ENCODE results near the gene CBLB. TPM values are rescaled to one million over a fixed set of nuclear protein-coding genes. Genes with fewer than 3 reads are reported as not detected.

The CBLB gene
- total RNA-seq, 1 experiment from 2014 or later = 8.6 TPM

DNA sequence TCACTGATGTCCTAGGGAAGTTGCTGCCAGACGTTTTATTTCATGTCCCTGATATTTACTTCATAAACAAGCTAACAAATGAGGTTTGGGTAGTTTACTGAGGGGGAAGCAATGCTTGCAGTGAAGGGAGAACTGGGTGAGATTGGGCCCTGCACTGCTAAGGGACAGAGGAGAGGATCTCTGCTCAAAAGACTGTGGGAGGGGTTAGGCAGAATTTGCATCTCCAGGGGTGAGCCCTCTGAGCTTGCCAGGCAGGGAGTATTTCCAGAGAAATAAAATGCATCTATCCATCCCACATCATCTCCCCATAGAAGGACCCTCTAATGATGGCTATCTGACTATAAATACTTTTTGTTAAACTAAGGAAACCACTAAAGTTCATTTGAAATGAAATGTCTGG lies 215.6 kb downstream of the CBLB start:
- Histone ChIP-seq H3K27me3 (ENCODE audit: control insufficient read depth, insufficient read depth, low read length) (peaks cover 3% of the 10 kb centered on the region; the same call in 1 of the 2 replicates), H3K36me3 (ENCODE audit: control insufficient read depth, insufficient read depth, low read length) (no peaks in the 10 kb centered on the region), H3K4me3 (ENCODE audit: low read depth in 2 of 2, low read length in 2 of 2) (no peak overlapping the region), H3K27ac (ENCODE audit: low read length) (no peak overlapping the region), H3K4me1 (ENCODE audit: control insufficient read depth, insufficient read depth, low read length) (no peaks in the 10 kb centered on the region), H3K9me3 (ENCODE audit: control insufficient read depth, insufficient read depth, low read depth, low read length) (no peaks in the 10 kb centered on the region)
- no peak for TF ChIP-seq TCF7L2 (IDR thresholded peaks at IDR 0.05; ENCODE audit: low read depth, low read length)
- no peak for TF ChIP-seq SIN3A (IDR thresholded peaks at IDR 0.05; ENCODE audit: borderline replicate concordance, insufficient read depth, low read depth, low read length)
- TF ChIP-seq, protein P1, sequence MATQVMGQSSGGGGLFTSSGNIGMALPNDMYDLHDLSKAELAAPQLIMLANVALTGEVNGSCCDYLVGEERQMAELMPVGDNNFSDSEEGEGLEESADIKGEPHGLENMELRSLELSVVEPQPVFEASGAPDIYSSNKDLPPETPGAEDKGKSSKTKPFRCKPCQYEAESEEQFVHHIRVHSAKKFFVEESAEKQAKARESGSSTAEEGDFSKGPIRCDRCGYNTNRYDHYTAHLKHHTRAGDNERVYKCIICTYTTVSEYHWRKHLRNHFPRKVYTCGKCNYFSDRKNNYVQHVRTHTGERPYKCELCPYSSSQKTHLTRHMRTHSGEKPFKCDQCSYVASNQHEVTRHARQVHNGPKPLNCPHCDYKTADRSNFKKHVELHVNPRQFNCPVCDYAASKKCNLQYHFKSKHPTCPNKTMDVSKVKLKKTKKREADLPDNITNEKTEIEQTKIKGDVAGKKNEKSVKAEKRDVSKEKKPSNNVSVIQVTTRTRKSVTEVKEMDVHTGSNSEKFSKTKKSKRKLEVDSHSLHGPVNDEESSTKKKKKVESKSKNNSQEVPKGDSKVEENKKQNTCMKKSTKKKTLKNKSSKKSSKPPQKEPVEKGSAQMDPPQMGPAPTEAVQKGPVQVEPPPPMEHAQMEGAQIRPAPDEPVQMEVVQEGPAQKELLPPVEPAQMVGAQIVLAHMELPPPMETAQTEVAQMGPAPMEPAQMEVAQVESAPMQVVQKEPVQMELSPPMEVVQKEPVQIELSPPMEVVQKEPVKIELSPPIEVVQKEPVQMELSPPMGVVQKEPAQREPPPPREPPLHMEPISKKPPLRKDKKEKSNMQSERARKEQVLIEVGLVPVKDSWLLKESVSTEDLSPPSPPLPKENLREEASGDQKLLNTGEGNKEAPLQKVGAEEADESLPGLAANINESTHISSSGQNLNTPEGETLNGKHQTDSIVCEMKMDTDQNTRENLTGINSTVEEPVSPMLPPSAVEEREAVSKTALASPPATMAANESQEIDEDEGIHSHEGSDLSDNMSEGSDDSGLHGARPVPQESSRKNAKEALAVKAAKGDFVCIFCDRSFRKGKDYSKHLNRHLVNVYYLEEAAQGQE (IDR thresholded peaks at IDR 0.05; ENCODE audit: insufficient read depth in 1 of 2, low read depth in 2 of 2, low read length in 1 of 2) = no peak
- TF ChIP-seq, protein P2, sequence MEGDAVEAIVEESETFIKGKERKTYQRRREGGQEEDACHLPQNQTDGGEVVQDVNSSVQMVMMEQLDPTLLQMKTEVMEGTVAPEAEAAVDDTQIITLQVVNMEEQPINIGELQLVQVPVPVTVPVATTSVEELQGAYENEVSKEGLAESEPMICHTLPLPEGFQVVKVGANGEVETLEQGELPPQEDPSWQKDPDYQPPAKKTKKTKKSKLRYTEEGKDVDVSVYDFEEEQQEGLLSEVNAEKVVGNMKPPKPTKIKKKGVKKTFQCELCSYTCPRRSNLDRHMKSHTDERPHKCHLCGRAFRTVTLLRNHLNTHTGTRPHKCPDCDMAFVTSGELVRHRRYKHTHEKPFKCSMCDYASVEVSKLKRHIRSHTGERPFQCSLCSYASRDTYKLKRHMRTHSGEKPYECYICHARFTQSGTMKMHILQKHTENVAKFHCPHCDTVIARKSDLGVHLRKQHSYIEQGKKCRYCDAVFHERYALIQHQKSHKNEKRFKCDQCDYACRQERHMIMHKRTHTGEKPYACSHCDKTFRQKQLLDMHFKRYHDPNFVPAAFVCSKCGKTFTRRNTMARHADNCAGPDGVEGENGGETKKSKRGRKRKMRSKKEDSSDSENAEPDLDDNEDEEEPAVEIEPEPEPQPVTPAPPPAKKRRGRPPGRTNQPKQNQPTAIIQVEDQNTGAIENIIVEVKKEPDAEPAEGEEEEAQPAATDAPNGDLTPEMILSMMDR (IDR thresholded peaks at IDR 0.05) = no peak
- no peak for TF ChIP-seq POLR2AphosphoS5 (IDR thresholded peaks at IDR 0.05; ENCODE audit: low read depth, low read length)
- no TSS peak for BruUV-seq (replicated peaks)
- ATAC-seq = no peak
- ChIA-PET POLR2A (no interaction called here), CTCF (no interaction called here)
- intact Hi-C loops (cut with micrococcal nuclease; ENCODE audit: unreplicated experiment) = no loop called here
- in situ Hi-C loops (cut with HindIII; ENCODE audit: low pct_unique_long_range_greater_than_20kb, low sequenced_read_pairs) = no loop called here
- DNase-seq (ENCODE audit: low read depth, low spot score) = no peak

DNA sequence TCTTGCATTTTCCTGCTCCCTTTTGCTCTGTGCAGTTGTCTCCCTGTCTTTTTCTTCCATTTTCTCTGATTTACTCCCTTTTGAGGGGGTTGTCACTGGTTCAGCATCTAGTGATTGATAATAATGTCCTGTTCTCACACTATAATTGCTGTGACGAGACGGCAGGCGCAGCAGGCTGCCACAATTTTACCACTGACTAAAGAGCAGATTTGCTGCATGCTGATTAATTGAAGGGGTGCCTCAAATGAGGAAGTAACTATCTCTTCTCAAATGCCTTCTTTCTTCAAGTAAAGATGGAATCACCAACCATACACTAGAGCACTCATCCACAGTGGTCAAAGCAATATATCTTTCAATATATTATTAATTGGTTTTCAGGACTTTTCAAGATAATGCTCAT lies 219.3 kb downstream of the CBLB start:
- ChIA-PET CTCF (no interaction called here), POLR2A (no interaction called here)
- intact Hi-C loops (cut with micrococcal nuclease; ENCODE audit: unreplicated experiment) (no loop called here), in situ Hi-C loops (cut with HindIII; ENCODE audit: low pct_unique_long_range_greater_than_20kb, low sequenced_read_pairs) (no loop called here)
- Histone ChIP-seq H3K4me3 (ENCODE audit: low read depth in 2 of 2, low read length in 2 of 2) (no peak overlapping the region), H3K9me3 (ENCODE audit: control insufficient read depth, insufficient read depth, low read depth, low read length) (no peaks in the 10 kb centered on the region), H3K27me3 (ENCODE audit: control insufficient read depth, insufficient read depth, low read length) (peaks cover 3% of the 10 kb centered on the region; the same call in 1 of the 2 replicates), H3K4me1 (ENCODE audit: control insufficient read depth, insufficient read depth, low read length) (no peaks in the 10 kb centered on the region), H3K27ac (ENCODE audit: low read length) (no peak overlapping the region), H3K36me3 (ENCODE audit: control insufficient read depth, insufficient read depth, low read length) (no peaks in the 10 kb centered on the region)
- no TSS peak for BruUV-seq (replicated peaks)
- ATAC-seq = no peak
- DNase-seq (ENCODE audit: low read depth, low spot score) = no peak
- no peak for TF ChIP-seq SIN3A (IDR thresholded peaks at IDR 0.05; ENCODE audit: borderline replicate concordance, insufficient read depth, low read depth, low read length)

DNA sequence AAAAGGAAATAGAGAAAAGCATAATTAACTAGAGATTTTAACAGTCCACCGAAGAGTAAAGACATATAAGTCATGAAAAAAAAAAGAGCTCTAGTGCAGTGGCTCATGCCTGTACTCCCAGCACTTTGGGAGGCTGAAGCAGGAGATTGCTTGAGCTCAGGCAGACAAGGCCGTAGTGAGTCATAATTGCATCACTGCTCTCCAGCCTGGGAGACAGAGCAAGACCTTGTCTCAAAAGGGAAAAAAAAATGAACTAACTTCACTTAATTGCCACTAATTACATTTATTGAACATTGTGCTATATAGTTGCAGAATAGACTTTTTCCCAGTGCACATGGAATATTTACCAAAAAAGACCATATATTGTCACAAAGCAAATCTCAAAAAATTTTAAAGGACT lies 221.8 kb downstream of the CBLB start:
- CTCF ChIA-PET = no interaction called here
- POLR2A ChIA-PET = no interaction called here
- no peaks in the 10 kb centered on the region for H3K9me3 ChIP-seq (ENCODE audit: control insufficient read depth, insufficient read depth, low read depth, low read length)
- peaks cover 3% of the 10 kb centered on the region; the same call in 1 of the 2 replicates for H3K27me3 ChIP-seq (ENCODE audit: control insufficient read depth, insufficient read depth, low read length)
- H3K4me1 ChIP-seq (ENCODE audit: control insufficient read depth, insufficient read depth, low read length) = no peaks in the 10 kb centered on the region
- no peak overlapping the region for H3K27ac ChIP-seq (ENCODE audit: low read length)
- in situ Hi-C loops (cut with HindIII; ENCODE audit: low pct_unique_long_range_greater_than_20kb, low sequenced_read_pairs) (no loop called here), intact Hi-C loops (cut with micrococcal nuclease; ENCODE audit: unreplicated experiment) (no loop called here)
- no TSS peak for BruUV-seq (replicated peaks)
- no peak overlapping the region for H3K4me3 ChIP-seq (ENCODE audit: low read depth in 2 of 2, low read length in 2 of 2)
- TF ChIP-seq SIN3A (IDR thresholded peaks at IDR 0.05; ENCODE audit: borderline replicate concordance, insufficient read depth, low read depth, low read length) = no peak
- TF ChIP-seq, protein P1 (IDR thresholded peaks at IDR 0.05; ENCODE audit: insufficient read depth in 1 of 2, low read depth in 2 of 2, low read length in 1 of 2) = no peak
- TF ChIP-seq, protein P2 (IDR thresholded peaks at IDR 0.05) = no peak
- TF ChIP-seq TCF7L2 (IDR thresholded peaks at IDR 0.05; ENCODE audit: low read depth, low read length) = no peak
- TF ChIP-seq POLR2AphosphoS5 (IDR thresholded peaks at IDR 0.05; ENCODE audit: low read depth, low read length) = no peak
- peak; percentile 43 for DNase-seq (ENCODE audit: low read depth, low spot score)
- peak; percentile 83 for ATAC-seq
- no peaks in the 10 kb centered on the region for H3K36me3 ChIP-seq (ENCODE audit: control insufficient read depth, insufficient read depth, low read length)
